Amniotic epithelial cell (primary cell): Measurements from ENCODE around the gene TSEN34.
A peak's percentile ranks its signal among the peaks of the same experiment; 100 is the strongest.

ENCODE experiments used
- DNase-seq: peaks from one replicate; pipeline ENCODE4 v3.0.0-alpha.2; 2010; ENCODE audit warnings: low read depth

Gene TSEN34

GRCh38 chr19:54191011-54191810 is at the start of gene TSEN34:
TSS of gene TSEN34 (plus strand) at chr19:54191308. CDS start at chr19:54191365, 57 bp downstream.
- peak; percentile 70 for DNase-seq

- no peak for DNase-seq
Measured at GRCh38 chr19:54141356-54141755, 49.8 kb upstream of the TSEN34 start.

GRCh38 chr19:54142166-54142780 is 48.8 kb upstream of the TSEN34 start:
- DNase-seq: no peak

DNA sequence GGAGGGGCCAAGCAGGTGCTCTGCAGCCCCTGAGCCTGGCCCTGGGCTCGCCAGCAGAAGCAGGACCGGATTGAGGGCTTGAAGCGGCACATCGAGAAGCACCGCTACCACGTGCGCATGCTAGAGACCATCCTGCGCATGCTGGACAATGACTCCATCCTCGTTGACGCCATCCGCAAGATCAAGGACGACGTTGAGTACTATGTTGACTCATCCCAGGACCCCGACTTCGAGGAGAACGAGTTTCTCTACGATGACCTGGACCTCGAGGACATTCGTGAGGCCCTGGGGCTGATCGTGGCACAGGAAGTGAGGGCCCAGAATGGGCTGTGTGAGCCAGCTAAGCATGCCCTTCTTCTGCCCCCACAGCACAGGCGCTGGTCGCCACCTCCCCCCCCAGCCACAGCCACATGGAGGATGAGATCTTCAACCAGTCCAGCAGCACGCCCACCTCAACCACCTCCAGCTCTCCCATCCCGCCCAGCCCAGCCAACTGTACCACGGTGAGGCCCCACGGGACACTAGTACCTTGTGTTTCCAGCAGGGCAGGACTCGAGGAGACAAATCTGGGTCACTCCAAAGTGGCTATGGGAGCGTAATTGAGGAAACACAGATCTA is 45.5 kb upstream of the TSEN34 start:
- no peak for DNase-seq

DNA sequence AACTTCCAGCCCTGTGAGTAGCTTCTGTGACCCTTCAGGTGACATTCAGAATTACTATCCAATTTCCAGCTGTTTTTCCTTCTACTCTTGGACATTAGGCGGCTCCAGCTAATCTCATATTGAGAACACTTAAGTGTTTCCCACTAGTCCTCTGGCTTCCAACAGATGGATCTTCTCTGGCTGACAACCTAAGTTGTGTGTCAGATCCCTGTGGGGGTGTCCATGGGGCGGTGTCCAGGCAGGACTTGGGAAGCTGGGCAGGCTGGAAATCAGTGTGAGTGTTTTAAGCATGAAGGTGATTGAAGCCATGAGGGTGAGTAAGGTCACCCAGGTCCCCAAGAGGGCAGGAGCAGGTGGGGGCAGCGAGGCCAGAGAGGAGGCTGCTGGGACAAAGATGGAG is 43.4 kb upstream of the TSEN34 start:
- DNase-seq: no peak

DNA sequence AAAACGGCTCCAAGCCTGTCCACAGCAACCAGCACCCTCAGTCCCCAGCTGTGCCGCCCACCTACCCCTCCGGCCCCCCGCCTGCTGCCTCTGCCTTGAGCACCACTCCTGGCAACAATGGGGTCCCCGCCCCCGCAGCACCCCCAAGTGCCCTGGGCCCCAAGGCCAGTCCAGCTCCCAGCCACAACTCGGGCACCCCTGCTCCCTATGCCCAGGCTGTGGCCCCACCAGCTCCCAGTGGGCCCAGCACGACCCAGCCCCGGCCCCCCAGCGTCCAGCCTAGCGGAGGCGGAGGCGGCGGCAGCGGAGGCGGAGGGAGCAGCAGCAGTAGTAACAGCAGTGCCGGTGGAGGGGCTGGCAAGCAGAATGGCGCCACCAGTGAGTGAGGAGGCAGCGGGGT is 43.0 kb upstream of the TSEN34 start:
- DNase-seq: no peak

DNA sequence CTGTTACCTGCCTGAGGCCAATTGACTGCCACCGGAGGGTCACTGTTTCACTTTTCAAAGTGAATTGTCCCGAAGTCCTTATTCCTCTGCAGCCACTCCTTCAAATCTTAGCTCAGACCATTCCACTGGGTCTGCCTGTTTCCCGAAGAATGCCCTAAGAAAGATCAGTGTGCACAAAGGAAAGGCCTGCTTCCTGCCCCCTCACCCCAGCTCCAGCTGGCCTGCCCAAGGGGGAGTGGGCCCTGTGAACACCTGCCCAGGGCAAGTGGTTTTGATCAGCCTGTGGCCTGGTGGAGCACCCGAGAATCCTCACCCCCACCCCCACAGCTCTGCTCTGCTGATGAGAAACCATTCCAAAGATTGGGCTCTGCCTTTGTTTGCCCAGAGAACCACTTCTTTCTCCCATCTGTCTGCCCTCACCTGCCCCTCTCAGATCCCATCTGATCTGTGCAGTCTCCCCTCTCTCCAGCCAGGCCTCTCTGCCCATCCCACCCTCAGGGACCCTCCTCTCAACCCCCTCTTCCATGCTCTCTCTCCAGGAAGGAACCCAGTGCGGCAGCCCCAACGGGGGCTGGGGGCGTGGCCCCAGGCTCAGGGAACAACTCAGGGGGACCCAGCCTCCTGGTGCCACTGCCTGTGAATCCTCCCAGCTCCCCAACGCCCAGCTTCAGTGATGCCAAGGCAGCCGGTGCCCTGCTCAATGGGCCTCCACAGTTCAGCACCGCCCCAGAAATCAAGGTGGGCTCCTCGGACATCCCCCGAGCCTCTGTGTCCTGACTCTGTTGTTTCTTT is 41.9 kb upstream of the TSEN34 start:
- DNase-seq: no peak

GRCh38 chr19:54151362-54152035 is 39.6 kb upstream of the TSEN34 start:
- DNase-seq: no peak

DNA sequence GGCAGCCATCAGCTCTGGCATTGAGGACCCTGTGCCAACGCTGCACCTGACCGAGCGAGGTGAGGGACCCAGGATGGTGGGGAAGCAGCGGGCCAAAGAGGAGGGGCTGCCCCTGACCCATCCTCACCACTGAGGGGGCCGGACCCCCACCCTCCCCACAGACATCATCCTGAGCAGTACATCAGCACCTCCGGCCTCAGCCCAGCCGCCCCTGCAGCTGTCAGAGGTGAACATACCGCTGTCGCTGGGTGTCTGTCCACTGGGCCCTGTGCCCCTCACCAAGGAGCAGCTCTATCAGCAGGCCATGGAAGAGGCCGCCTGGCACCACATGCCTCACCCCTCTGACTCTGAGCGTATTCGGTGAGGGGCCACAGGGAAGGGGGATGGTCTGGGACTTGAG is 38.8 kb upstream of the TSEN34 start:
- DNase-seq: no peak

GRCh38 chr19:54152878-54153524 is 38.1 kb upstream of the TSEN34 start:
- DNase-seq: no peak

DNA sequence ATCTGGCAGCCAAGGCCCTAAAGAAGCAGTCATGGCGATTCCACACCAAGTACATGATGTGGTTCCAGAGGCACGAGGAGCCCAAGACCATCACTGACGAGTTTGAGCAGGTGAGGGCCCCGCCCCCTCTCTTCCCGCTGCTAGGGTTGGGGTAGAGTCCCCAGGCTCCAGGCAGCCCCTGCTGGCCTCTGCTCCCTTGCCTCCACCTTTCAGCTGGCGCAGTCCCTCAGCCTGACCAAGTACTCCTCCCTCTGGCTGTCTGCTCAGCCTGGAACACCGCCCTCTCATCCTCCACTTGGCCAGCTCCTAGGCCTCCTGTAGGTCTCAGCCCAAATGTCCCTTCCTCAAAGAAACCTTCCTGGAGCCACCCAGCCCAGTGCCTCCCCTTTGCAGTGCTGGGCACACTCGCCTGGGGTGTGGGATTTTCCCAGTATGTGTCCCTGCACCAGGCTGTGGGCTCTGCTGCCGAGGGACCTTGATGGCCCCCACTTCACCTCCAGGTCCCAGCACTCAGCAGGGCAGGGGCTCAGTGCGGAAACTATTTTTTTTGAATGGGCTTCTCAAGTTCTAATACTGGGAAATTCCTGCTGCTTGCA is 37.3 kb upstream of the TSEN34 start:
- no peak for DNase-seq

DNA sequence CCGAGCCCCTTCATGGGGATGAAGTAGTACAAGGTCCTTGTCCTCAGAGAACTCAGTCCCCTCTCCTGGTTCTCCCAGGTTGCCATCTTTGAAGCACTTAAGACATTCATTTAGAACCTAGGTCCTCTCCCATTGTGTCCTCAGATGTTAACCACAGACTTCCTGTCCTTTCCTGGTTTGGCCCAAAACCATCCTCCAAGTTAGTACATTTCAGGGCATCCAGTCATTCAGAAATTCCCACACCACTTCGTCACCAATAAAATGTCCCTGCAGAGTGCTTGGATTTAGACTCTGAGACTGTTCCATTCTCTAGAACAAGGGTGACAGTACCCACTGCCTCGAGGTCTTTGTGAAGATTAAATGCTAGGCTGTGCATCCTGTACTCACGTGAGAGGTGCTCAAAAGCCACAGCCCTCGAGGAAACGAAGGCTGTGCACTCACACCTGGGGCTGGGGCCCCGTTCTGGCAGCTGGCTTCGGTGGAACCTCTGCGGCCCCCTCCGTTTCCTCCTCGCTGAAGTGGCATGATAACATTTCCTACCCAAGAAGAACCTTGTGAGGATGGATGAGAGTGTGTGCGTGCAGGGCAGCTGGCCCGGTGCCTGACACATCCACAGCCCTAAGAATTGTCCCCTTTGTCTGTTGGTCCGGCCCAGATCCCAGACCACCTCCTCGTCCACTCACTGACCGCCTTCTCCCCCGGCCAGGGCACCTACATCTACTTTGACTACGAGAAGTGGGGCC is 36.3 kb upstream of the TSEN34 start:
- DNase-seq: no peak

DNA sequence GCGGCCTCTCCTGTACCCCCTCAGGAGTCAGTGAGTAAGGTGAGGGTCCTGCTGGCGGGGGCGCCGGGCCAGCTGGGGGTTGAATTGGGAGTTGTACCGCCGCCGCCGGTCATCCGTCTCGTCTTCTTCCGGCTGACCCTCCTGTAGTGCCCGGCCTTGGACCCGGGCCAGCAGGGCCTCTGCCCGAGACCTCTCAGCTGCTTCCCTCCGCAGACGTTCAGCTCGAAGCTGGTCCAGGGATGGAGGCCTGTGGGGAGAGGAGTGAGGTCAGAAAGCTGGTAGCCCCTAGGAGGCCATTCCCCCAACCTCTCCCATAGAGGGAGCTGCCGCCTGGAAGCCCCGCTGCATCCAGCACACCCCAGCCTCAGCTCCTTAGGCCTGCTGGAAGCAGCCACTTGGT is 35.4 kb upstream of the TSEN34 start:
- no peak for DNase-seq

DNA sequence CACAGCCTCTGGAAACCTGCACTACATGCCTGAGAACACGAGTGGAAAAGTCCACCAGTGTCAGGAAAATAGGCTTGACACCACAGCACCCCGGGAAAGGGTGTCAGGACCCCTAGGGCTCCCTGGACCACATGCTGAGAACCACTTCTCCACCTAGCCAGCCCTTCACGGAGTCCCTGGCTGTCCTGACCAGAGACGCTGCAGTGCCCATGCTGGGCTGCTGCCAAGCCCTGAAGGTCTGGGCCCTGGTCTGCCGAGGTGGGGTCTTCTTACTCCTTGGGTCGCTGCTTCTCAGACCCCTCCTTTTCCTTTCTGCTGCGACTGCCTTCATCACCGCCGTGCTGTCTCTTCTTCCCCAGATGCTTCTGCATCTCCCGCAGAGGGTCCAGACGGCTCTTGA is 34.6 kb upstream of the TSEN34 start:
- DNase-seq: no peak

DNA sequence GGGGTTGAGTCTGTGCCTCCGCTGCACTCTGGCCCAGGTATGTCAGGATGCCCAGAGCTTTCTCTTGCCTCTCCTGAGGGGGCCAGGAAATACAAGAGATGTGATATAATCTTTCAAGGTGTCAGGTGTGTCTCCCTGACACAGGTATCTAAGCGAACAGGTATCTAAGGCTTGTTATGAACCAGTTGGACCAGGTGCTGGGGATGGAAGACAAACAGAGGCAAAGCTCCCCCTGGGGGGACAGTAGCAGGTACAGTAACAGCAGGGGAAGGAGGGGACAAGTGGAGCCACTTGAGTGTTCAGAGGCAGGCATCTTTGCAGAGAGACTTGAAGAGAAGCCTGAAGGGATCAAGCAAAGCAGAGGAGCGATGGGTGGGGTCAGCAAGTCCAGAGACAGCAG is 34.2 kb upstream of the TSEN34 start:
- no peak for DNase-seq

GRCh38 chr19:54158812-54159351 is 32.2 kb upstream of the TSEN34 start:
- DNase-seq: peak; percentile 10

DNA sequence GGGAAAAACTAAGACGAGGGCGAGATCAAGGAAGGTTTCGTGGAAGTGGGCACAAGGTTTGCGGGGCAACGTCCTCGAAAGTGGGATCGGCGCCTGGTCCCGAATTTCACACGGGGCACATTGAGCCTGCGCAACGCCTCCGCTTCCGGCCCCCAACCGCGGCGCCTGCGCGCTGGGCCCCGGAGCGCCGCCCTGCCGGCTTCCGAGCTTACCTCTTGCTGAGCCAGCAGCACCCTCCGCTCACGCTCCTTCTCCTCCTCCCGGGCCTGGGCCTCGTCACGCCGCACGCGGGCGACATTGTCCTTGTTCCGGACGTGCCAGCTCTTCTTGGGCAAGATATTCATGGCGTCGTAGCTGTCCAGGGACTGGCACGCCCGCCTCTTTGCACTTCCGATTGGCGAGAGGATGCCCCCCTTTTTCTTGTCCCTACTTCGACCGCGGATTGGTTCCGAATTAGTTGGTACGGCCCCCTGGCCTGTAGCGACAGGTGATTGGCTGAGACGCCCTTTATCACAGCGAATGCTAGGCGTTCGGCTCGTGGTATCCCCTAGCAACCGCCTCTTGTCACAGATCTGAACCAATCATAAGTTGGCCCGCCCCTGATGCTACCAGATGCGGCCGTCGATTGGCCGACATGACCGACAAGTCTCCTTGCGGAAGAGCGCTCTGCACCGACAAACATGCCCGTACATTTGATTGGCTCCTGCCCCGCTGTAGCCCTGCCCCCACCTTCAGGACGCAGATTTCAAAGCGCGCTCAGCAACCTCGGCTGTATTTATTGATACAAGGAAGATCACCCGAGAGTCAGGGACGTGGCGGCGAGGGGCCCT is 31.5 kb upstream of the TSEN34 start, which contains the start of gene LENG1:
TSS of gene LENG1 (minus strand) at position 370 of the 830 bp plus-strand sequence. CDS start at position 344, 26 bp downstream.
- DNase-seq: peak; percentile 100

DNA sequence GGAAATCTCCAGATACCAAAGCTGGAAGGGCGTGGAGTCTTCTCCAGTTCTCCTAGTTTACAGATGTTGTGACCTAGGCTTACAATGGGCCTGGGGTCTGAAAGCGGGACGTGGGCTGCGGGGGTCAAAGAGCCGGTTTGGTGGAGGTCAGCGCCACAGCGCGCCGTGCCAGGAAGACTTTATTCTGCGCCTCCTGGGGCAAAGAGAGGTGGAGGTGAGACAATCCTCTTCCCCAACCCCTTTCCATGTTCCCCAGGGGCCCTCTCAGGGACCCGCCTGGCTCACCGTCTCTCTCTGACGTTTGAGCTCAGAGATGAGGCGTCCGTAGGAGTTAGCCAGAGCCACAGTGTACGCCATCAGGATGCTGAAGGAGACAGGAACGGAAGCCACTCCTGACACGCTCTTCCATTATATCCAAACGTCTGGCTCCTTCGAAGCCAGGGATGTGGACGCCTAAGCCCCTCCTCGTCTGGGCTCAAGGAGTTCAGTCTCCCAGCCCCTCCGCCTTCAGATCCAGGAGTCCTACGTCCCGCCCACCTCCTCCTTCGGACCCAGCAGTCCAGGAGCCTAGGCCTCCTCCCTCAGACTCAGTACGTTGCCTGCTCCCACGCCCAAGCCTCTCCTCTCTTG is 30.8 kb upstream of the TSEN34 start:
- no peak for DNase-seq
